ENCODE results near the gene CDC42SE2. TPM values are rescaled to one million over a fixed set of nuclear protein-coding genes. Genes with fewer than 3 reads are reported as not detected.

CDC42SE2 gene
- total RNA-seq, 1 experiment from 2014 or later, result 23.2 TPM

- Histone ChIP-seq H2BK5ac (ENCODE audit: insufficient read length, low read length) (no peak overlapping the region), H2BK120ac (ENCODE audit: low read depth, low read length, poor library complexity, severe bottlenecking) (no peak overlapping the region), H3K79me2 (ENCODE audit: insufficient read depth, low read length) (no peaks in the 10 kb centered on the region), H2AK5ac (ENCODE audit: insufficient read length, low read length) (no peak overlapping the region), H4K8ac (replicated peaks; ENCODE audit: insufficient read length, low read depth, low read length) (no peak overlapping the region), H3K23ac (ENCODE audit: insufficient read length, low read depth, low read length) (no peak overlapping the region), H3K18ac (ENCODE audit: insufficient read length, low read depth, low read length) (no peak overlapping the region), H3K14ac (ENCODE audit: insufficient read depth, low read length) (no peak overlapping the region), H3K56ac (ENCODE audit: insufficient read length, low read depth, low read length) (no peak overlapping the region), H2AFZ (ENCODE audit: low read length) (no peak overlapping the region), H4K5ac (ENCODE audit: insufficient read length, low read depth, low read length) (no peak overlapping the region), H3T11ph (ENCODE audit: low read length) (no peak overlapping the region), H4K91ac (ENCODE audit: insufficient read length, low read depth, low read length) (no peak overlapping the region), H3K23me2 (ENCODE audit: insufficient read length, low read depth, low read length, poor library complexity, severe bottlenecking) (no peaks in the 10 kb centered on the region), H3K9ac (ENCODE audit: extremely low read depth, insufficient read length, low read length) (no peak overlapping the region), H3K27me3 (ENCODE audit: insufficient read depth, low read length) (no peaks in the 10 kb centered on the region), H3K4me1 (ENCODE audit: insufficient read depth, low read length) (no peaks in the 10 kb centered on the region), H3K79me1 (ENCODE audit: insufficient read depth, low read depth, low read length, poor library complexity, severe bottlenecking) (no peaks in the 10 kb centered on the region), H3K4me2 (ENCODE audit: insufficient read depth, insufficient read length, low read length) (no peak overlapping the region), H2BK12ac (ENCODE audit: insufficient read length, low read depth, low read length) (no peak overlapping the region), H4K20me1 (ENCODE audit: control insufficient read depth, insufficient read depth, insufficient read length) (no peaks in the 10 kb centered on the region), H2BK20ac (ENCODE audit: low read depth, low read length, poor library complexity, severe bottlenecking) (no peak overlapping the region), H3K27ac (ENCODE audit: insufficient read length, low read depth, low read length) (no peak overlapping the region), H2BK15ac (ENCODE audit: low read depth, low read length) (no peak overlapping the region), H3K9me3 (ENCODE audit: control insufficient read depth, low read depth, low read length) (no peaks in the 10 kb centered on the region), H3K4ac (ENCODE audit: low read depth, low read length) (no peak overlapping the region)
- H3K9me3 Mint-ChIP-seq, result no peaks in the 10 kb centered on the region
- DNase-seq, result no peak
- no CpG with 5 or more reads among the region's 2 CpGs for WGBS (ENCODE audit: extremely low coverage, insufficient read length, low lambda C conversion rate)
- H3K4me1 Mint-ChIP-seq, result peaks cover 0 to 3% of the 10 kb centered on the region in 2 experiments; a peak in 1 of 4 replicates
- no peaks in the 10 kb centered on the region for H3K27me3 Mint-ChIP-seq (ENCODE audit: low read depth)
- H3K4me3 Mint-ChIP-seq, result no peak overlapping the region
- no peak overlapping the region for H3K27ac Mint-ChIP-seq
- TF ChIP-seq CTCF (conservative IDR thresholded peaks at IDR 0.05), result no peak
- peaks cover 10 to 59% (median 37%) of the 10 kb centered on the region in 3 experiments; a peak in 6 of 7 replicates for H3K36me3 Mint-ChIP-seq (ENCODE audit: insufficient read depth in 1 of 3, low read depth in 3 of 3)
Observed at GRCh38 chr5:131431794-131432193, 167.9 kb downstream of the CDC42SE2 start.
